ENCODE data around the gene RAB43. TPM values are rescaled to one million over a fixed set of nuclear protein-coding genes. Genes with fewer than 3 reads are reported as not detected.

Gene RAB43
- total RNA-seq, 1 donor from 2014 or later: 11.4 TPM

DNA sequence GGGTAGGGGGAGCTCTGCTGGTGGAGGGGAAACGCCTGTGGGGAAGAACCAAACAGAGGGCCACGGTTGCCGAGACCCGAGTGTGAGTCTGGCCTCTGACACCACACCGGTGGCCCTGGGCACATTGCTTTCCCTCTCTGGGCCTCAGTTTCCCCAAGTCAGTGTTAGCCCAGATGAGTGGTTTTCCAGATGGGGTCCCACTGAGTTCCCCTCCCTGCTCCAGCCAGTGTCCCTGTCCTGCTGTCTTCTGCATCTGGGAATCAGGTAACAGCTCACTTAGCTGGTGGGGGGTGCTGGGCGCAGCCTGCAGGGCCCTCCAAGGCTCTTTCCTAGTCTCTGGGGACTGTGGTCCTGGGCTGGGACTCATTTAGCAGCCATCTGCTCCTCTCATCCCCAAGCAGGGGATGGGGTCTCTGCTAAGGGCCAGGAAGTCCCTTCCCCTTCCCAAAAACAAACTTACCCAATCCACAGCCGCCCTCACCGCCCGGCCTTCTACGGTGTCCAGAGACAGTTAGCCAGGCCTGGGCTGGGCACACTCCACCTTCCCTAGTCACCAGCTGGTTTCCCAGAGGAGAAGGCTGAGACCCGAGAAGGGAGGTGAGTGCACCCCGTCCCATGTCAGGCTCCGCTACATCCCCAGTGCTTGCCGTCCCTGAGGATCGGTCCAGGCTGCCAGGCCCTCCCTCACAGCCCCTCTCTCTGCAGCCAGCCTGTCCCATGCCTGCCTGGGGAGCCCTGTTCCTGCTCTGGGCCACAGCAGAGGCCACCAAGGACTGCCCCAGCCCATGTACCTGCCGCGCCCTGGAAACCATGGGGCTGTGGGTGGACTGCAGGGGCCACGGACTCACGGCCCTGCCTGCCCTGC is 60.3 kb downstream of the RAB43 start:
- no peaks in the 10 kb centered on the region for H3K36me3 Mint-ChIP-seq (ENCODE audit: low read depth)
- H3K4me3 Mint-ChIP-seq: no peak overlapping the region
- no peaks in the 10 kb centered on the region for H3K27me3 Mint-ChIP-seq (ENCODE audit: low read depth)
- TF ChIP-seq, protein P1, sequence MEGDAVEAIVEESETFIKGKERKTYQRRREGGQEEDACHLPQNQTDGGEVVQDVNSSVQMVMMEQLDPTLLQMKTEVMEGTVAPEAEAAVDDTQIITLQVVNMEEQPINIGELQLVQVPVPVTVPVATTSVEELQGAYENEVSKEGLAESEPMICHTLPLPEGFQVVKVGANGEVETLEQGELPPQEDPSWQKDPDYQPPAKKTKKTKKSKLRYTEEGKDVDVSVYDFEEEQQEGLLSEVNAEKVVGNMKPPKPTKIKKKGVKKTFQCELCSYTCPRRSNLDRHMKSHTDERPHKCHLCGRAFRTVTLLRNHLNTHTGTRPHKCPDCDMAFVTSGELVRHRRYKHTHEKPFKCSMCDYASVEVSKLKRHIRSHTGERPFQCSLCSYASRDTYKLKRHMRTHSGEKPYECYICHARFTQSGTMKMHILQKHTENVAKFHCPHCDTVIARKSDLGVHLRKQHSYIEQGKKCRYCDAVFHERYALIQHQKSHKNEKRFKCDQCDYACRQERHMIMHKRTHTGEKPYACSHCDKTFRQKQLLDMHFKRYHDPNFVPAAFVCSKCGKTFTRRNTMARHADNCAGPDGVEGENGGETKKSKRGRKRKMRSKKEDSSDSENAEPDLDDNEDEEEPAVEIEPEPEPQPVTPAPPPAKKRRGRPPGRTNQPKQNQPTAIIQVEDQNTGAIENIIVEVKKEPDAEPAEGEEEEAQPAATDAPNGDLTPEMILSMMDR (conservative IDR thresholded peaks at IDR 0.05): no peak
- H3K9me3 Mint-ChIP-seq: no peaks in the 10 kb centered on the region
- DNase-seq (ENCODE audit: low read depth, low spot score): no peak
- no peaks in the 10 kb centered on the region for H3K4me1 Mint-ChIP-seq
- H3K27ac Mint-ChIP-seq (ENCODE audit: unreplicated experiment): no peak overlapping the region

DNA sequence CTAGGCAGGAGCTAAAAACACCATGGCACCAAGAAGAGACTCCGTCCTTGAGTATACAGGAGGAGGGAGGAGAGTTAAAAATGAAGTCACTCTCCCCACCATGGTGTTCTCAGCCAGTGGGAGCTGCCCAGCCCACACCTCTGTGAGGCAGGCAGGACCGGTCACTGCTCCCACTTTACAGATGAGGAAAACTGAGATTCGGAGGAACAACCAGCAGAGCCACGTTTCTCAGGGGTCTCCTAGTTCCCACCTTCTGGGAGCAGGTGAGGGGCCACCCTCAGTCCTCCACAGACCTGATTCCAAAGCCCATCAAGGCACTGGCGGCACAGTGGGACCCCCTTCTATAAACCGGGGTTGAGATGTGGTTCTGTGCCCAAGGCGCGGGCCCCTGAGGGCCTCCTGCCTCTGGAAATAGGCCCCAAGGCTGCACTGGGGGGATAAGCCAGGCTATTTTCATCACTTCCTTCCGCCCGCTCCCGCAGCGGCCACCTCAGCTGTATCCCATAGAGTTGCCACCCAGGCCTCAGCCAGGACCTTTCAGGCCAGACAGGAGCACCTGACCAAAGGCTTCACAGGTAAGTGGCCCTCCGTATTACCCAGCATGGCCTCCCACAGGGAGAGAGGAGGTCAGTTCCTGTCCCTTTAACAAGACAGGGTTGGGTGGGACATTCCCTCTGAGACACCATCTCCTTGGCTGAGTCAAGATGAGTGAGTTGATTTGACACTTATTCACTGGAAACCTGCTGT is 61.2 kb downstream of the RAB43 start, which contains the start of gene GP9:
Gene GP9 (plus strand): TSS at position 504 of the 747 bp plus-strand sequence. CDS start 961 bp downstream, outside the sequence.
- no peak within 1 kb of the TSS for H3K27ac Mint-ChIP-seq (ENCODE audit: unreplicated experiment)
- no peaks in the 10 kb centered on the region for H3K4me1 Mint-ChIP-seq
- DNase-seq (ENCODE audit: low read depth, low spot score): no peak
- H3K36me3 Mint-ChIP-seq (ENCODE audit: low read depth): no peaks in the 10 kb centered on the region
- H3K4me3 Mint-ChIP-seq: no peak within 1 kb of the TSS
- TF ChIP-seq, protein P1 (conservative IDR thresholded peaks at IDR 0.05): no peak
- H3K9me3 Mint-ChIP-seq: no peaks in the 10 kb centered on the region
- no peaks in the 10 kb centered on the region for H3K27me3 Mint-ChIP-seq (ENCODE audit: low read depth)

DNA sequence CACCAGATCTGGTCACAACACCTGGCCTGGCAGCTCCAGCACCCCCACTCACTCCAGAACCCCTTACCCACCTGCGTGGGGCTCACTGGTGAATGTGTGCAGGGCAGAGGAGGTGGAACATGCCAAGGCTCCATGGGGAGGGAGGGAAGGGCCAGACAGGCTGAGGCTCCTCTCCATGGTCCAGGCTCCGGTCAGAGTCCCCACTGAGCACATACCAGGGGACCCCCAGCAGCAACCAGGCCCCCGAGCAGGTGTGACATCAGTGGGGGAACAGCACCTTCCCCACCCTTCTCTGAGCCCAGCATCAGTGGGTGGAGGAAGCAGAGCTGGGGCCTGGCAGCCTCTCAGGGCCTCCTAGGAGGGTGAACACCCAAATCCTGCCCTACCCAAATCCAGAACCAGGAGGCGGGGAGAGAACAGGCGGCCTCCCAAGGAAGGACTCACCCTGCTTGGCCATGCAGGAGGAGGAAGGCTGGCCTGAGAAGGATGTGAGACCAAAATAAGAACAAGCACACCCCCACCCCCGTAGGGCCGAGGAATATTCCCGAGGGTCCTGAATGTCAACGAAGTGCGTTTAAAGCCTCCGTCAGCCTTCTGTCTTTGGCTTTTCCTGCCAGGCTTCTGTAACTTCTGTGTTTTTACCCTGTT is 62.2 kb downstream of the RAB43 start:
- H3K27ac Mint-ChIP-seq (ENCODE audit: unreplicated experiment): no peak overlapping the region
- H3K9me3 Mint-ChIP-seq: no peaks in the 10 kb centered on the region
- H3K36me3 Mint-ChIP-seq (ENCODE audit: low read depth): no peaks in the 10 kb centered on the region
- DNase-seq (ENCODE audit: low read depth, low spot score): no peak
- no peak overlapping the region for H3K4me3 Mint-ChIP-seq
- no peaks in the 10 kb centered on the region for H3K27me3 Mint-ChIP-seq (ENCODE audit: low read depth)
- H3K4me1 Mint-ChIP-seq: peaks cover 5% of the 10 kb centered on the region
- TF ChIP-seq, protein P1 (conservative IDR thresholded peaks at IDR 0.05): no peak

DNA sequence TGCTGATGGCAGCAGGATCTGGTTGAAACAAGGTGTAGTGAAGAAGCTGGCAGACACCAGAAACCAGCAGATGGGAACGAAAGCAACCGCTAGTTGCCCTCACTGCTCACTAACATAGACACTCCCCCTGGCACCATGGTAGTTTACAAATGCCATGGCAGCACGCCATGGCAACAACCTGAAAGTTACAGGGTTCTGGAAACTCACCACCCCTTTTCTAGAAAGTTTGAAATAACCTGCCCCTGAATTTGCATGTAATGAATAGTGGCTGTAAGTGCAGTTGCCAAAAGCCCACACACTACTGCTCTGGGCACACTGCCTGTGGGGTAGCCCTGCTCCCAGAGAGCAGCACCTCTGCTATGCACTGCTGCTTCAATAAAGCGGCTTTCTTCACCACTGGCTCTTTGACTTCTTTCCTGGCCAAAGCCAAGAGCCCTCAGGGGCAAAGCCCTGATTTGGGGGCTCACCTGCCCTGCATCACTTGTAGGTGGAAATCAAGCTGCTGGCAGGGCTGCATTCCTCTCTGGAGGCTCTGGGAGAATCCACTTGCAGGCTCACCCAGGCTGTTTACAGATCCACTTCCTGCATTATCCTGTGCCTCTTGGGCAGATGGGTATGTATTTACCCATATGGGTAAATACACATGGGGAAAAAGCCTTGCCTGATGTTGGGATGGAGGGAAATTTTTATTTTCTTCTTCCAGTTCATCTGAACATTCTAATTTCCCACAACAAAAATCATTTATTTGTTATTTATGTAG is 63.0 kb downstream of the RAB43 start:
- Mint-ChIP-seq H3K36me3 (ENCODE audit: low read depth) (no peaks in the 10 kb centered on the region), H3K4me1 (peaks cover 8% of the 10 kb centered on the region), H3K4me3 (no peak overlapping the region), H3K9me3 (no peaks in the 10 kb centered on the region), H3K27me3 (ENCODE audit: low read depth) (no peaks in the 10 kb centered on the region), H3K27ac (ENCODE audit: unreplicated experiment) (no peak overlapping the region)
- no peak for DNase-seq (ENCODE audit: low read depth, low spot score)
- TF ChIP-seq, protein P1 (conservative IDR thresholded peaks at IDR 0.05): no peak

DNA sequence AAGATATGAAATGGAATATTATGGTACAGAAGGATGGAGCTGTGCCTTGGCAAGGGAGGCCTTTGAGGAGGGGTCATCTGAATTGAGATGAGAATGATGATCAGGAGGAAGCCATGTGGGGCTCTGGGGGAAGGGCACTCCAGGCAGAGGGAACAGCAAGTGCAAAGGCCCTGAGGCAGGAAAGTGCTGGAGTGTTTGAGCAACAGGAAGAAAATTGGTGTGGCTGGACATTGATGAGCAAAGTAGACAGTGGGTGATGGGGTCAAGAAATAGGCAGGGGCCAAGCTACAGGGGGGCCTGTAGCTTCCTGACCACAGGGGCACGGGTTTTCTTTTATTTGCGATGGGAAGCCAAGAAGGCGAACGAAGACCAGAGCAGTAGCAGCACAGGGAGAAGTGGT is 64.4 kb downstream of the RAB43 start:
- H3K4me3 Mint-ChIP-seq: no peak overlapping the region
- no peaks in the 10 kb centered on the region for H3K9me3 Mint-ChIP-seq
- no peak for DNase-seq (ENCODE audit: low read depth, low spot score)
- H3K27ac Mint-ChIP-seq (ENCODE audit: unreplicated experiment): no peak overlapping the region
- TF ChIP-seq, protein P1 (conservative IDR thresholded peaks at IDR 0.05): no peak
- no peaks in the 10 kb centered on the region for H3K27me3 Mint-ChIP-seq (ENCODE audit: low read depth)
- peaks cover 14% of the 10 kb centered on the region for H3K4me1 Mint-ChIP-seq
- no peaks in the 10 kb centered on the region for H3K36me3 Mint-ChIP-seq (ENCODE audit: low read depth)

All from neural crest cell (in vitro differentiated cells).